Lung (tissue), 12 donors: Measurements from ENCODE around the gene RREB1. TPM values are rescaled to one million over a fixed set of nuclear protein-coding genes. Genes with fewer than 3 reads are reported as not detected.
A peak's percentile ranks its signal among the peaks of the same experiment; 100 is the strongest.

Experiments
- ATAC-seq: fragments of 200-7000 bp; cut with Tn5 transposase; one replicate; pipeline ENCODE4 v1.9.1; 2020; ENCODE audit warnings: moderate number of reproducible peaks; ENCODE audit not compliant: insufficient read depth, low FRiP score
- DNase-seq, 3 donors: peaks; one replicate each; pipeline ENCODE4 v3.0.0-alpha.2; 2013 to 2017
- H3K27ac ChIP-seq, 2 donors: one replicate each; pipeline ENCODE4 v1.5.1; 2013; ENCODE audit warnings: mild to moderate bottlenecking in 2 of 2, moderate library complexity in 2 of 2, control low read depth in 1 of 2, inconsistent platforms in 1 of 2, low read depth in 1 of 2, low read length in 1 of 2
- H3K27me3 ChIP-seq, 3 donors: one replicate each; pipeline ENCODE4 v1.5.1; 2013; ENCODE audit warnings: low read length in 2 of 3; ENCODE audit not compliant: control insufficient read depth in 3 of 3, insufficient read depth in 3 of 3
- H3K36me3 ChIP-seq, 4 donors: one replicate each; pipeline ENCODE4 v1.5.1; 2013; ENCODE audit warnings: low read length in 4 of 4, mild to moderate bottlenecking in 1 of 4, moderate library complexity in 1 of 4; ENCODE audit not compliant: control insufficient read depth in 4 of 4, insufficient read depth in 4 of 4
- H3K4me1 ChIP-seq, 5 donors: one replicate each; pipeline ENCODE4 v1.5.1; 2013; ENCODE audit warnings: low read length in 5 of 5, mild to moderate bottlenecking in 2 of 5, moderate library complexity in 1 of 5; ENCODE audit not compliant: control insufficient read depth in 5 of 5, insufficient read depth in 5 of 5
- H3K4me3 ChIP-seq: one replicate; pipeline ENCODE4 v1.5.1; 2013; ENCODE audit warnings: mild to moderate bottlenecking, control low read depth, moderate library complexity
- H3K9ac ChIP-seq, 2 donors: one replicate each; pipeline ENCODE4 v1.5.1; 2013; ENCODE audit warnings: low read length in 2 of 2, control low read depth in 1 of 2; ENCODE audit not compliant: insufficient read depth in 1 of 2
- H3K9me3 ChIP-seq, 4 donors: one replicate each; pipeline ENCODE4 v1.5.1; 2013; ENCODE audit warnings: low read length in 3 of 4, mild to moderate bottlenecking in 1 of 4, moderate library complexity in 1 of 4; ENCODE audit not compliant: control insufficient read depth in 4 of 4, insufficient read depth in 3 of 4
- CTCF ChIP-seq: IDR thresholded peaks from 2 replicates; pipeline ENCODE4 v1.5.1; 2012; ENCODE audit warnings: mild to moderate bottlenecking; ENCODE audit errors: control extremely low read depth, extremely low read depth
- WGBS, 2 donors: extraction: QIAGEN DNeasy Blood & Tissue Kit; methylation state at CpG; one replicate each; pipeline ENCODE4 v1.1.7; 2013; 5-methylcytosine and 5-hydroxymethylcytosine counted together
- polyA plus RNA-seq, 2 donors: library from polyadenylated mRNA; stranded (reverse); fragments of 200-250 nt; gene quantifications; one replicate each; pipeline ENCODE4 v1.2.1, GENCODE V29; 2013
- total RNA-seq, 2 donors: library from RNA; depleted of rRNA in 1 of 2; stranded (reverse); fragments of >200 nt in 1 of 2; gene quantifications; one replicate each; pipeline ENCODE4 v1.2.1, GENCODE V29; 2014 to 2021
- donor health status: control.
- donor health status: control.
- donor health status: Bipolar disorder and iron deficiency.
- donor health status: healthy.
- donor health status: DM: yes; HTN: yes; CAD: no.

The RREB1 gene
- total and polyA plus RNA-seq, 4 donors: 8.9 to 54.7 (median 31.1) TPM

GRCh38 chr6:7080311-7080710 is 27.4 kb upstream of the RREB1 start:
- no peaks in the 10 kb centered on the region for H3K4me1 ChIP-seq
- H3K9me3 ChIP-seq: no peaks in the 10 kb centered on the region
- H3K27me3 ChIP-seq: no peaks in the 10 kb centered on the region
- H3K4me3 ChIP-seq: no peak overlapping the region
- H3K36me3 ChIP-seq: no peaks in the 10 kb centered on the region
- no peak overlapping the region for H3K9ac ChIP-seq
- no peak overlapping the region for H3K27ac ChIP-seq
- ATAC-seq (no peak), DNase-seq (no peak)
- TF ChIP-seq CTCF: no peak
- 55 to 56% methylated on average over 2 of the region's 2 CpGs for WGBS, 2 donors

- ATAC-seq: no peak
- no peaks in the 10 kb centered on the region for H3K27me3 ChIP-seq
- peaks cover 0 to 11% (median 0%) of the 10 kb centered on the region in 5 donors for H3K4me1 ChIP-seq
- WGBS, 2 donors: 88 to 100% methylated on average over 1 of the region's 1 CpG
- no peak overlapping the region for H3K9ac ChIP-seq
- peak in 2 of 3 donors; percentile 27 to 32 for DNase-seq
- H3K4me3 ChIP-seq: no peak overlapping the region
- no peaks in the 10 kb centered on the region for H3K9me3 ChIP-seq
- no peak for TF ChIP-seq CTCF
- H3K36me3 ChIP-seq: no peaks in the 10 kb centered on the region
- H3K27ac ChIP-seq: peak overlapping the region in 1 of 2 donors; percentile 64
Measured at GRCh38 chr6:7085911-7086310, 21.9 kb upstream of the RREB1 start.

GRCh38 chr6:7086488-7086887 is 21.3 kb upstream of the RREB1 start:
- TF ChIP-seq CTCF: no peak
- no peaks in the 10 kb centered on the region for H3K27me3 ChIP-seq
- 15 to 26% methylated on average over 9 of the region's 9 CpGs for WGBS, 2 donors
- no peaks in the 10 kb centered on the region for H3K9me3 ChIP-seq
- H3K36me3 ChIP-seq: no peaks in the 10 kb centered on the region
- H3K27ac ChIP-seq: peak overlapping the region in 1 of 2 donors; percentile 64
- H3K4me1 ChIP-seq: peaks cover 0 to 11% (median 0%) of the 10 kb centered on the region in 5 donors
- peak overlapping the region in 1 of 2 donors; percentile 18 for H3K9ac ChIP-seq
- H3K4me3 ChIP-seq: no peak overlapping the region
- DNase-seq (peak in 1 of 3 donors; percentile 37), ATAC-seq (no peak)

- no peak overlapping the region for H3K4me3 ChIP-seq
- no peaks in the 10 kb centered on the region for H3K9me3 ChIP-seq
- no peak for TF ChIP-seq CTCF
- 45 to 56% methylated on average over 3 of the region's 3 CpGs for WGBS, 2 donors
- H3K36me3 ChIP-seq: no peaks in the 10 kb centered on the region
- H3K27ac ChIP-seq: peak overlapping the region in 1 of 2 donors; percentile 53
- peaks cover 0 to 11% (median 0%) of the 10 kb centered on the region in 5 donors for H3K4me1 ChIP-seq
- peak in 1 of 3 donors; percentile 25 for DNase-seq
- H3K27me3 ChIP-seq: no peaks in the 10 kb centered on the region
- peak; percentile 72 for ATAC-seq
- peak overlapping the region in 1 of 2 donors; percentile 18 for H3K9ac ChIP-seq
Measured at GRCh38 chr6:7087066-7087465, 20.7 kb upstream of the RREB1 start.
